Transverse colon (tissue), 4 donors: ENCODE data around the gene RAB11FIP3. TPM values are rescaled to one million over a fixed set of nuclear protein-coding genes. Genes with fewer than 3 reads are reported as not detected.
A peak's percentile ranks its signal among the peaks of the same experiment; 100 is the strongest.

Experiments used
- DNase-seq: peaks from one replicate; pipeline ENCODE4 v3.0.0-alpha.2; 2019
- H3K27ac ChIP-seq, 4 donors: fragments of 200-600 bp; sonication (generic); 2 replicates each; pipeline ENCODE4 v1.5.1; 2016 to 2018; ENCODE audit warnings: inconsistent platforms in 4 of 4
- H3K27me3 ChIP-seq: fragments of 200-600 bp; sonication (generic); 2 replicates; pipeline ENCODE4 v1.5.1; 2017; ENCODE audit warnings: inconsistent platforms
- H3K36me3 ChIP-seq, 4 donors: fragments of 200-600 bp; sonication (generic); 2 replicates each; pipeline ENCODE4 v1.5.1; 2017 to 2019; ENCODE audit warnings: inconsistent platforms in 4 of 4
- H3K4me1 ChIP-seq, 4 donors: fragments of 200-600 bp; sonication (generic); 2 replicates each; pipeline ENCODE4 v1.5.1; 2017 to 2020; ENCODE audit warnings: inconsistent platforms in 4 of 4
- H3K4me3 ChIP-seq, 4 donors: fragments of 200-600 bp; sonication (generic); 1 replicate in 1 of 4; 2 replicates in 3 of 4; pipeline versions ENCODE4 v1.5.1 to v1.6.1; 2017 to 2019; ENCODE audit warnings: inconsistent platforms in 4 of 4
- H3K9me3 ChIP-seq, 2 donors: fragments of 200-600 bp; sonication (generic); 2 replicates each; pipeline ENCODE4 v1.5.1; 2017 to 2019; ENCODE audit warnings: inconsistent platforms in 2 of 2
- CTCF ChIP-seq, 5 experiments: fragments of 200-600 bp in 3 of 5; fragments of 450-650 bp in 2 of 5; sonication (generic) in 3 of 5; IDR thresholded peaks; 1 replicate in 2 of 5; 2 replicates in 3 of 5; pipeline ENCODE4 v1.5.1; 2016 to 2017; ENCODE audit warnings: antibody characterized with exemption in 5 of 5, inconsistent platforms in 3 of 5, mild to moderate bottlenecking in 2 of 5, moderate library complexity in 1 of 5
- POLR2A ChIP-seq: fragments of 450-650 bp; IDR thresholded peaks from one replicate; pipeline ENCODE4 v1.6.1; 2016; ENCODE audit warnings: antibody characterized with exemption, mild to moderate bottlenecking, moderate library complexity
- POLR2AphosphoS5 ChIP-seq, 3 donors: sonication (generic); formaldehyde crosslinking; IDR thresholded peaks; one replicate each; pipeline ENCODE4 v1.6.1; 2016; ENCODE audit warnings: antibody characterized with exemption in 3 of 3
- WGBS, 2 donors: methylation state at CpG; one replicate each; pipeline ENCODE4 v1.1.5; 2018; ENCODE audit warnings: low coverage in 1 of 2; 5-methylcytosine and 5-hydroxymethylcytosine counted together
- in situ Hi-C, 4 donors: fragments of 200-750 bp; cut with MboI; loops; one replicate each; pipeline versions ENCODE4 v1.15.0 to v1.15.1; 2017; ENCODE audit warnings: low sequenced_read_pairs in 3 of 4, low pct_ligation_motif_present in 1 of 4, low pct_unique_long_range_greater_than_20kb in 1 of 4
- intact Hi-C: fragments of 100-400 bp; cut with DNase I; formaldehyde crosslinking; loops from one replicate; pipeline ENCODE4 v1.15.1; 2023; ENCODE audit warnings: low total_unique reads
- small RNA-seq, 4 donors: library from RNA; depleted of rRNA; stranded (forward); fragments of <200 nt; gene quantifications; one replicate each; pipeline ENCODE3, GENCODE V24; 2016
- total RNA-seq, 4 donors: library from RNA; depleted of rRNA; stranded (reverse); fragments of >200 nt; gene quantifications; one replicate each; pipeline ENCODE4 v1.1.0, GENCODE V29; 2016

RAB11FIP3 gene
- total RNA-seq, 4 donors from 2014 or later, result 21.6 to 56.5 (median 42.2) TPM

- 40 to 65% methylated on average over 1 to 10 of the region's 11 CpGs for WGBS, 2 donors
- intact Hi-C loops (no loop called here), in situ Hi-C loops (no loop called here)
- H3K9me3 ChIP-seq, result no peaks in the 10 kb centered on the region
- H3K4me1 ChIP-seq, result peaks cover 32 to 45% (median 36%) of the 10 kb centered on the region in 4 donors
- peak in 1 of 5 experiments; percentile 6 for TF ChIP-seq CTCF (IDR thresholded peaks at IDR 0.05)
- TF ChIP-seq POLR2AphosphoS5 (IDR thresholded peaks at IDR 0.05), result no peak
- peak overlapping the region; percentile 75 to 83 (median 81) for H3K27ac ChIP-seq
- H3K27me3 ChIP-seq, result peaks cover 17% of the 10 kb centered on the region
- no peaks in the 10 kb centered on the region for H3K36me3 ChIP-seq
- DNase-seq, result peak; percentile 68
- peak overlapping the region in 2 of 4 donors; percentile 90 to 97 for H3K4me3 ChIP-seq
Measured at GRCh38 chr16:568401-569258, 143.2 kb downstream of the RAB11FIP3 start.

- H3K9me3 ChIP-seq, result no peaks in the 10 kb centered on the region
- TF ChIP-seq POLR2A (no peak), POLR2AphosphoS5 (IDR thresholded peaks at IDR 0.05) (peak in 1 of 3 donors; percentile 30)
- in situ Hi-C loops, result no loop called here
Measured at GRCh38 chr16:569445-570254, 144.2 kb downstream of the RAB11FIP3 start, which contains the start of gene PIGQ. PIGQ (plus strand) TSS chr16:569968; CDS start chr16:574075, 4,107 bp downstream.

More at GRCh38 chr16:569445-570254, 144.2 kb downstream of the RAB11FIP3 start, which contains the start of gene PIGQ:
- peaks cover 7% of the 10 kb centered on the region for H3K27me3 ChIP-seq
- H3K4me3 ChIP-seq, result peak within 1 kb of the TSS; percentile 71 to 99 (median 94)
- peak within 1 kb of the TSS; percentile 75 to 83 (median 81) for H3K27ac ChIP-seq
- WGBS, 2 donors, result 4% methylated on average over 26 of the region's 87 CpGs; no CpG with 5 or more reads in 1 of the 2 donors
- intact Hi-C loops, result no loop called here
- H3K4me1 ChIP-seq, result peaks cover 32 to 45% (median 36%) of the 10 kb centered on the region in 4 donors
- peaks cover 0 to 6% (median 0%) of the 10 kb centered on the region in 4 donors for H3K36me3 ChIP-seq
- peak; percentile 63 for DNase-seq

Small RNA genes within 50 kb of the gene (small RNA-seq; reads per million reads assigned to genes)
- gene MIR3176, result 0.12 to 2.1 (median 0.78) reads per million in 4 donors
- 0 to 0.35 (median 0) reads per million in 4 donors for gene MIR5587
- gene RF00019, result 0 reads per million in 4 donors
- gene Z98883.1, result 0 reads per million in 4 donors

Other genes starting within 250 kb of the RAB11FIP3 start
- gene HBA1, start 249.0 kb upstream of the RAB11FIP3 start, total RNA-seq, result 1 to 10 TPM in 1 of 4 donors, not detected in 3; 4.4 TPM
- gene HBQ1, start 245.2 kb upstream of the RAB11FIP3 start, total RNA-seq, result not detected
- gene LUC7L, start 196.2 kb upstream of the RAB11FIP3 start, total RNA-seq, result 100 to 1,000 TPM in 3 of 4 donors, 10 to 100 TPM in 1; 85.1 to 316 (median 153) TPM
- gene FAM234A, start 190.8 kb upstream of the RAB11FIP3 start, total RNA-seq, result 100 to 1,000 TPM in 2 of 4 donors, 10 to 100 TPM in 2; 55.4 to 328 (median 112) TPM
- 10 to 100 TPM in 1 of 4 donors, 1 to 10 TPM in 3; 2.0 to 24.3 (median 6.7) TPM for gene RGS11, start 149.7 kb upstream of the RAB11FIP3 start, total RNA-seq
- gene ARHGDIG, start 145.1 kb upstream of the RAB11FIP3 start, total RNA-seq, result under 1 TPM in 1 of 4 donors, not detected in 3; 0.95 TPM
- gene PDIA2, start 142.5 kb upstream of the RAB11FIP3 start, total RNA-seq, result 1 to 10 TPM in 1 of 4 donors, under 1 TPM in 2, not detected in 1; 0.55 to 2.6 (median 0.79) TPM
- gene AXIN1, start 72.9 kb upstream of the RAB11FIP3 start, total RNA-seq, result 10 to 100 TPM; 41.4 to 73.7 (median 58.7) TPM
- 10 to 100 TPM; 24.7 to 81.2 (median 53.0) TPM for gene MRPL28, start 55.1 kb upstream of the RAB11FIP3 start, total RNA-seq
- gene PGAP6, start 43.7 kb upstream of the RAB11FIP3 start, total RNA-seq, result 100 to 1,000 TPM; 105 to 300 (median 179) TPM
- gene NME4, start 28.4 kb upstream of the RAB11FIP3 start, total RNA-seq, result 10 to 100 TPM; 37.5 to 82.3 (median 58.1) TPM
- gene DECR2, start 23.8 kb upstream of the RAB11FIP3 start, total RNA-seq, result 100 to 1,000 TPM in 2 of 4 donors, 10 to 100 TPM in 2; 65.7 to 148 (median 108) TPM
- gene CAPN15, start 102.1 kb downstream of the RAB11FIP3 start, total RNA-seq, result 100 to 1,000 TPM; 108 to 388 (median 175) TPM
- not detected for gene PRR35, start 134.7 kb downstream of the RAB11FIP3 start, total RNA-seq
- under 1 TPM in 3 of 4 donors, not detected in 1; 0.55 to 0.75 (median 0.64) TPM for gene NHLRC4, start 141.4 kb downstream of the RAB11FIP3 start, total RNA-seq
- gene PIGQ, start 144.3 kb downstream of the RAB11FIP3 start, total RNA-seq, result 100 to 1,000 TPM in 1 of 4 donors, 10 to 100 TPM in 3; 37.4 to 115 (median 56.0) TPM
- 100 to 1,000 TPM in 2 of 4 donors, 10 to 100 TPM in 2; 54.8 to 111 (median 83.5) TPM for gene RAB40C, start 164.4 kb downstream of the RAB11FIP3 start, total RNA-seq
- 10 to 100 TPM in 1 of 4 donors, 1 to 10 TPM in 3; 2.3 to 13.1 (median 4.2) TPM for gene WFIKKN1, start 205.3 kb downstream of the RAB11FIP3 start, total RNA-seq
- 10 to 100 TPM; 32.6 to 91.8 (median 86.7) TPM for gene METTL26, start 210.7 kb downstream of the RAB11FIP3 start, total RNA-seq
- gene MCRIP2, start 216.2 kb downstream of the RAB11FIP3 start, total RNA-seq, result 100 to 1,000 TPM; 158 to 267 (median 211) TPM
- 100 to 1,000 TPM in 2 of 4 donors, 10 to 100 TPM in 2; 23.0 to 166 (median 90.2) TPM for gene WDR90, start 223.7 kb downstream of the RAB11FIP3 start, total RNA-seq
- 100 to 1,000 TPM; 133 to 386 (median 259) TPM for gene RHOT2, start 242.5 kb downstream of the RAB11FIP3 start, total RNA-seq